Activated CD8-positive, alpha-beta memory T cell treated with anti-CD3 and anti-CD28 coated beads, Interleukin-2, amount 50 U/mL, for 1 hour (primary cell): ENCODE results near the gene ADAMTS19.
"Not testable (repeated sequence)": the region's sequence is repeated elsewhere in the genome, so short reads cannot be mapped to it uniquely, and the experiment has no call there.

Experiments
- DNase-seq: peaks from one replicate; pipeline ENCODE4 v3.0.0-alpha.2; 2020; ENCODE audit errors: extremely low read depth

The ADAMTS19 gene

GRCh38 chr5:129584496-129584895, 124.4 kb downstream of the ADAMTS19 start:
- not testable (repeated sequence) for DNase-seq

GRCh38 chr5:129591508-129592160, 131.5 kb downstream of the ADAMTS19 start:
- DNase-seq: no peak

DNA sequence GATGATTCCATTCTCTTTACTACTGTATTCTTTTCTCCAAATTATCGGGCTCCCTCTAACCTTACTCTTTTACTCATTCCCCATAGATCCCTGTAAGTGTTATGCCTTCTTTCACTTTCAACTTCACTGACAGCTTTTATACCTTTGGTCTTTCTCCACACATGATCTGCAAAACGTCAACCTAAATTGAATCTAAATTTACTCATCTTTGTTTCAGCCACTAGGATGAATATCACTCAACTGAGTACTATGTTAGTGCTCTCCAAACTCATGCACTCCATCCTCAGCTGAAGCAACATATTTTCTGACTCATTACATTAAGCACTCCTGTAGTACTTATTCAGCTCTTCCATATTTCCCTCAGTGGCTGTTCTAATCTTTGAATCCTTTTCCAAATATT, 133.4 kb downstream of the ADAMTS19 start:
- no peak for DNase-seq

- no peak for DNase-seq
Measured at GRCh38 chr5:129601576-129601975, 141.5 kb downstream of the ADAMTS19 start.

GRCh38 chr5:129608350-129608749, 148.3 kb downstream of the ADAMTS19 start:
- DNase-seq: no peak

GRCh38 chr5:129609710-129610109, 149.6 kb downstream of the ADAMTS19 start:
- no peak for DNase-seq

DNA sequence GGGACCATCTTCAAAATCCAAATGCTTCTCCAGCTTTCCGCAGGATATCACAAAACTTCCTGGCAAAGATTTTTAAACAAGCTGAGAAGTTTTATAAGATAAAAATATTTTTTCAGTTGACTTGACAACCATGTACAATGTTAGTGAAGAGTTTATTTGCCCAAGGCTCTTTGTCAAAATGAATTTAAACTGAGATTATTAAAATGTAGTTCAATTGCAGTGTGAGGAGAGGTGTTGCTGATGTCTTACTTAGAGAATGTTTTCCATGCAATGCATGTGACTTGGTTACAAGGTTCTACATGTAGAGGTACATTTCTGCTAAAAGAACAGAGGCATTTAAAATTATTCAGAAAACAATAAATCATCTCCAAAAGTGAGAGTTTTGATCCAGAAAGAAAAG, 156.4 kb downstream of the ADAMTS19 start:
- DNase-seq: no peak

GRCh38 chr5:129617206-129617605, 157.1 kb downstream of the ADAMTS19 start:
- DNase-seq: no peak

DNA sequence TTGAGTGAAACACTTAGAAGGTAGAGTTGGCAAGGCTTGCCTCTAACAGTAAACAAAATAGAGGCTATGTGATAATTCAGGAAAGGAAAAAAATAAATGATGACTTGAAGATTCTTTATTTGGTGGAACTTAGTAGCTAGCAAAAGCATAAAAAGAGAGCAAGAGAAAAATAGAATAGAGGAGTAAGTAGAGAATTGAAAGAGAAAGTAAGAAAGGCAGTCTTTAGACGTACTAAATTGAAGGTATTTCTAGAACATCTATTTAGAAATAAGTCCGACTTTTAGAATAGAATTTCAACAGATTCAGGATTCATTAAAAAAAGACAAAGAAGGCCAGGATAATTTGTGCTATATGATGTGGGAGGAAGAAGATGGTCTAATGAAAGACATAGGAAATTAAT, 159.7 kb downstream of the ADAMTS19 start:
- no peak for DNase-seq

- no peak for DNase-seq
Measured at GRCh38 chr5:129622531-129622930, 162.4 kb downstream of the ADAMTS19 start.

DNA sequence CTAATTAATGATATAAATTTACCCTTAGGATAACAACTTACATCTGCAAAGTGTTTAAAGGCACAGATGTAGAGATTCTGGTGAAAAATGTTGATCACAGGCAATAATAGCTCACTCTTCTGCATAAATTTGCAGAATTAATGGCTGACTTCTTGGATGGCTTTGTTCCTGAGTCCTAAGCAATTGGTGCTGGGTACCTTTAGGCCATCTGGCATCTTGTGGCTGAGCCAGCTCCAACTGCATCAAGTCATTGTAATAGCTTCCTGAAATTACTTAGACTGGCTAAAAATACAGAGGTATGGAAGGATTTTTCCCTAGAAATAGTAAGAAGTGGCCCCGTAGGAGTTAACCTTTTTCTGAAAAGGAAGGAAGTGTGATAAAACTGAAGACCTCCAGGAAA, 169.5 kb downstream of the ADAMTS19 start:
- DNase-seq: no peak

DNA sequence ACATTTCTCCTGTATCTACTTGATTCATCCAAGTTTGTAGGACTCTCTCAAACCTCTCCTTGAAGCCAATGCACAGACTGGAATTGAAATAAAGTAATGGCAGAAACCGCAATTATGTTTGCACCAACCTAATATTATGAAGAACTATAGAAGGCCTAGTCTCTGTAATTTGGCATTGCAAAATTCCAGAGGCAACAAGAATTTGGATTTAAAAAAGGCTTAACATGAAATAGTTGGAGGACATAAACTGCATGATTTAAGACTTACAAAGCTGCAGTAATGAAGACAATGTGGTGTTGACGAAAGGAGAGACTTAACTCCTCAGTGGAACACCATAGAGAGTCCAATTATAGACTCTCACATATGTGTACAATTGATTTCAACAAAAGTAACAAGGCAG, 170.0 kb downstream of the ADAMTS19 start:
- no peak for DNase-seq

- DNase-seq: no peak
Measured at GRCh38 chr5:129631961-129632360, 171.9 kb downstream of the ADAMTS19 start.

DNA sequence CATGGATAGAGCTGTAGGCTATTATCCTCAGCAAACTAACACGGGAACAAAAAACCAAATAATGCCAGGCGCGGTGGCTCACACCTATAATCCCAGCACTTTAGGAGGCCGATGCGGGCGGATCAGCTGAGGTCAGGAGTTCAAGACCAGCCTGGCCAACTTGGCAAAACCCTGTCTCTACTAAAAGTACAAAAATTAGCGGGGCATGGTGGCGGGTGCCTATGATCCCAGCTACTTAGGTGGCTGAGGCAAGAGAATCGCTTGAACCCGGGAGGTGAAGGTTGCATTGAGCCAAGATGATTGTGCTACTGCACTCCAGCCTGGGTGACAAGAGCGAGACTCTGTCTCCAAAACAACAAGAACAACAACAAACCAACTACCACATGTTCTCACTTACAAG, 177.4 kb downstream of the ADAMTS19 start:
- not testable (repeated sequence) for DNase-seq

DNA sequence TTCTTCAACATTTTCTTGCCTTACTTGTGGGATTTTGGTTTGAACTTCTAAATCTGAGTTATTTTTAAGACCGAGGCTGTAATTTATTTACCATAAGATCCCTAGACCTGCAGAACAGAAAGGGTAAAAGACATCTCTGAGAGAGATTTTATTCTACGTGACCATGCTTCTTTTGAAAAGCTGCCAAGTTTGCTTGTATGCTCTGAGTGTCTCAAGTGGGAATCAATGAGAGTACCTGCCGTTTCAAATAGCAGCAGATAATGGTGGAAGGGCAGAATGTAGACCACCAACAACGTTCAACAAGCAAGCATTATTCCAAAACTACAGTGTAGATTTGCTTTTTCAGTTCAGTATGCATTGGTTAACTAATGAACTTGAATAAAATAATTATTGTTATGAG, 179.2 kb downstream of the ADAMTS19 start:
- no peak for DNase-seq

DNA sequence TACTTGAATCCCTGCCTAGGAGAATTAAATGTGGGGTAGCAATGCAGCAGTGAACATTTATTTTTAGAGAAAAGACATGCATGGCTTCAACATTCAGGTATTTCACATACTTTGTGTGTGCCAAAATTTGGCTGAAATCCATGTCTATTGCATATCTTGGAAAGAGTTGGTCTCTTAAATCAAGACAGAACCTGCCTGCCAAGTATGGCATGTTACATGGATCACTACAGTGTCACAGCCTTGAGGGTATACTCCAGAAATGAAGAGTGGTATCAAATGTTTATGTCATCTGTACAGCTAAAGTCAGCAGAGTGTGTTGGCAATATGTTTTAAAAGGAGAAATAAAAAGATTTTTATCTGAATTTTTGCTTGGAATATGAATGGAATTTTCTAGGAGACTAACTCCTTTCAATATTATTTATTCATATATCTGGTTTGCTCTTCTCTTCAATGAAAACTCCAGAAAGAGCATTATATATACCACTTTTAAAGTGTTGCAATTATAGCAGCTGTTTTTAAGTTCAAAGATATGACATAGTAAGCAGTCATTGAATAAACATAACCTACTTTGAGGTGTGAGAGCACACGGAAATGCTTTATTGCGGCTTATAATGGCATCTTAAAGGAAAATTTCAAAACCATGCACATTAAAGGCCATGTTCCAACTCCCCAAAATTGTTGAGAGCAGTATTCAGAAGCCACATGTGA, 192.4 kb downstream of the ADAMTS19 start:
- DNase-seq: no peak

GRCh38 chr5:129653057-129653375, 192.9 kb downstream of the ADAMTS19 start:
- DNase-seq: no peak

- DNase-seq: no peak
Measured at GRCh38 chr5:129653442-129653841, 193.3 kb downstream of the ADAMTS19 start.

DNA sequence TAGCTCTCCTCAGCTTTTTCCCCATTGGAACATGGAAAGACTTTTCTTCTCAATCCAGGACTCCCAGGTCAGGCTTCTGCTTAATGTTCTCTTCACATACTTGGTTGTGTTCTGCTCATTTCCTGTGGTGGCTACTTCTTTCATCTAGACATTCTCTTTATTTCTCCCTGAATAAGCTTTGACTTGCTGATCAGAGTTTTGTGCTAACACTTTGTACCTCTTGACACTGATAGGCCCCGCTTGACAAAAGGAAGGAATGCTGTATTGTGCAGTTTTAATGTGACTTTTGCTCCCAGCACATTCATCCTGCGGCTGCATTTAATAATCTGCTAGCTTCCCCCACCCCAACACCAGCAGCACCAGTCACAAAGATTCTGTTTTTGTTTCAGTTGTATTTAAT, 196.9 kb downstream of the ADAMTS19 start:
- no peak for DNase-seq

DNA sequence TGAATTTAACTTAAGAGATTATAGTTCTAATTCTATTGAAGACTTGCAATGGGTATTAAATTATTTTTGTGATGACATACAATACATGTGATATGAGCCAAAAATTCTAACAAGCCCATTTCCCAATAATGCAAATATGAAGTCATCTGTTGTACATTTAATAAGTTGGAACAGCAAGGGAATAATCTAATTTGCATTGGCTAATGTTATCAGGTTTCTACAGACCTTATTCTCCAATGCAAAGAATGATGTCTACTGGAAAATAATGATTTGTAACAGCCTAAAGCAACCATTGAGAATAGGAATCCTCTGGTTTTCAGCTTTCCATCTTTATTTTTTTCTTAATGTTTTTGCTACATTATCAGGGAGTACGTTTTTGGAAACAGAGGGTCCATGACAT, 198.7 kb downstream of the ADAMTS19 start:
- DNase-seq: no peak

GRCh38 chr5:129661366-129662035, 201.4 kb downstream of the ADAMTS19 start:
- no peak for DNase-seq

GRCh38 chr5:129664336-129664937, 204.3 kb downstream of the ADAMTS19 start:
- DNase-seq: no peak

DNA sequence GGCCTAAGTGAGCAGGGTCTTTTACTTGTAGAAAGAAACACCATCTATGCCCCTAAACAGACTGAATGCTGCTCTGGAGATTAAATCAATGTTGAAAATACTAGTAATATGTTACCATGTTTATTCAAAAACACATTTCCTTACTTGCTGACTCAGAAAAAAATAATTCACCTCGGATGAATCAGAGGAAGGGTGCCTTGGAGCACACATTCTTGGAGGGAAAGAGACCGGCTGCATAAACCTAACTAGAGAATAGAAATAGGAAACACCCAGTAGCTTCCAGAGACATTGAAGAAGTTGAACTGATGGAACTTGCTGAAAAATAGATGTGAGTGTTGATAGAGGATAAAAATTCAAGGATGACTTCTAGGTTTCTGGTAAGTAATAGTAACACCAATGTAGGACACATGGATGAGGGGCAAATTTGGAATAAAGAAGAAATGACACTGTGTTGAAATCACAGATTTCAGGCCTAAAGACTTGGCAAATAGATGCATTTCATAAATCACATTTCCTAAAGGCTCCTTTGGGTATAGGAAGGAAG, 210.9 kb downstream of the ADAMTS19 start:
- DNase-seq: no peak
